H54 (cell line): Measurements from ENCODE around the gene SSBP3.
"Not testable (repeated sequence)": the region's sequence is repeated elsewhere in the genome, so short reads cannot be mapped to it uniquely, and the experiment has no call there.

Source experiments
- DNase-seq: peaks from one replicate; pipeline ENCODE4 v3.0.0; 2011; ENCODE audit warnings: low spot score, mixed read lengths; ENCODE audit not compliant: insufficient read length
- FAIRE-seq: peaks from 3 replicates; lab custom pipeline; 2011; peaks lifted over from hg19 to GRCh38; lab: Jason Lieb, UNC
- POLR2A ChIP-seq: IDR thresholded peaks from 2 replicates; pipeline ENCODE4 v1.6.1; 2011; ENCODE audit warnings: low read depth, mild to moderate bottlenecking, low read length

Gene SSBP3

DNA sequence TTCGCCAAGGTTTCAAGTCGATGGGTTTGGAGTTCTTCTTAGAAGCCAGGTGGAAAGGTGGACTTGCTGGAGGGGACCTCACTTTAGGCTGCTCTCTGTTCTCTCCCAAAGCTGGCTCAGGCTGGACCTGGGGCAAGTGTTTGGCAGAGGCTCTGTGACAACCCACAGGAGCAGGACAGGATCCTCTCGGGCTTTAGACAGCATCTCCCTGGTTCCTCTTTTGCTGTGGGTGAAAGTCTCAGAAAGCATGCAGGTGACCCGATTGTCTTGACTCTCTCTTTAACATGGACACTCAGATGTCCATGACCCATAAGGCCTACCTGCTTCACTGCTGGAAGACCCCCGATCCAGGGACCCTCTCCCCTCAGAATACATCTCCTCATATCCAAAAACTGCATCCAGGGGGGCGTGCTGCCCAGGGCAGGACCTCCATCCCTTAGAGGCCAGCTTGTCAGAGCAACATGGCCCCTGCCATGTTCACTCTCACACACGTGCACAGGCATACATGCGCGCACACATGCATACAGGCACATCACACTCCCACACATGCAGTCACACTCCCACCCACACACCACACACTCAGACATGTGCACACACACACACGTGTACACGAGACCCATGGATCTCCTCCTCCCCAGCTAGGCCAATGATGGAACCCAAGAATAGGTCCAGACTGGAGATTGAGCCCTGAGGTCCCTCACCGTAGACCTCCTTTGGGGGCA, 184.9 kb downstream of the SSBP3 start:
- FAIRE-seq = no peak
- no peak for DNase-seq
- TF ChIP-seq POLR2A = no peak

DNA sequence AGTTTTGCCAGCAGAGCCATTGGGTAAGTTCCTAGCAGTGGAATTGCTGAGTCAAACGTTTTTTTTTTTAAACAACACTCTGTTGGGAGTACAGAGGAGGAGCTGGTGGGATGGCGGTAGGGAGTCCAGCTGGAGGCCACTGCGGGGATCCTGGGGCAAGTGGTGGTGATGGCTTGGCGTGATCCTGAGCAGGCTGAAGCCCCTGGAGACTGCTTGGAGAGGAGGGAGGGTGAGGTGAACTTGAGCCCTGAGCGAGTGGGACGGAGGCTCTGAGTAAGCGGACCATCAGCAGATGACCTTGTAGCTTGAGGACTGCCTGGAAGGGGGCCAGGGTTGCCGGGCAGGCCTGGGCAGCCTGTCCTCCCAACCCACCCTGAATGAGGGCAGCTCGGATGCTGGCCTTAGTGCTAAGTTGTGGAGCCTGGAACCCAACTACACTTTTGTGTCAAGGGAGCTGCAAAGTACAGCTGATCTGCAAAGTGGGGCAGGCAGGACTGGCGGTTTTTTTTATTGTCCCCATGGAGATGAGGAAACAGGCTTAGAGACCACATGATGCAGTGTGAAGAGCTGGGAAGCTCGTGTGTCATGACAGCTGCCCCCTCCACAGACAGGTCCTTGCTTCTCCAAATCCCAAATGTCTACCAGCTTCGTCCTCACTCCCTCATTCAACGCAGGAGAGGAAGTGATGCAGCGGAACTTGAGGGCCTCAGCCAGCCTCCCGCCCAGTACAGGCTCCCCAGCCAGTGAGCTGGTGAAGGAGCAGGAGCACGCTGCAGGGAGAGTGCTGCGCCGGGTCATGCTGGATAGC, 186.0 kb downstream of the SSBP3 start:
- DNase-seq (no peak), FAIRE-seq (no peak)
- no peak for TF ChIP-seq POLR2A

DNA sequence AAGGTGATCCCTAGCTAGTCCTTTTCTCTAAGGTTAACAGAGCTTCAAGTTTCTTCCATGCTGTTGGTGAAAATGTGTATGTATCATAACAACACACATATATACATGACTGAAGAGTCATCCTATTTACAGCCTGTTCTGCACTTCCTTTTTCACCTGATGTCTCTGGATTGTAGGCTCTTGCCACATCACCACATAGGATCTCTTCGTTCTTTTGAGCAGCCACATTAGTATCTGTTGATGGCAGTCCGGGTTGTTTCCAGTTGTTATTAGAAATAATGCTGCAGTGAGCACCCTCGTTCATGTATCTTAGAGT, 186.5 kb downstream of the SSBP3 start:
- DNase-seq (no peak), FAIRE-seq (no peak)
- no peak for TF ChIP-seq POLR2A

DNA sequence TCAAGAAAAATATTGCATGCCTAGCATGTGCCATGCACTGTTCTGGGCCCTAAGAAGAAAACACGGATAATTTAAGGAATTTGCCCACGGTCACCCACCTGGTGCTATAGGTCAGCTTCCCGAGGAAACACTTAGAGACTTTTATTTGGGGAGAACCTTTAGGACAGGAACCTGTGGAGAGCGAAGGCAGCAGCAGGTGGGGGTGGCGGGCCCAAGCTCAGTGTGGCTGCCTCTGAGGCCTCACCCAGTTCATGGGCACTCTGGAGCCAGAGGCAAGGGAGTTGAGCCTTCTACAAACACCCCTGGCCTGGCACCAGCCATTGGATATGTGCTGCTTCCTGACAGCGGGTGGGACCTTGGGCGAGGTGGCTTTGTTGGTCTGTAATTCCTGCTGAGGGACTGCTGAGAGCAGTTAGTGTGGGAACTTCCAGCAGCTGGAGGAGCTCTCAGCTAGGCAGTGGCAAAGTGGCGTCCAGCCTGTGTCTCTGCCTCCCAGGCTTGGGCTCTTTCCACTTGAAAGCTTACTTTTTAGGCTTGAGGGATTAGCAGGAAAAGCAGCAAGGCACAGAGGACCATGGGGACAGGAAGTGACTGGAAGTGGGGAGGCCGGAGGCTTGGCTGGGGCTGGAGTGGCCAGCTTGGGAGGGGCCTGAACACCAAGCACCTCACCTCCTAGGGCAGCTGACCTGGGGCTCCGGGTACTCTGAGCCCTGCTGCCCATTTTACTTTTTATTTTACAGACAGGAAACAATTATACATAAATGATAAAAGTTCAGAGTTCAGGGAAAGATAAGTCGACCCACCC, 187.1 kb downstream of the SSBP3 start:
- DNase-seq (no peak), FAIRE-seq (no peak)
- no peak for TF ChIP-seq POLR2A

DNA sequence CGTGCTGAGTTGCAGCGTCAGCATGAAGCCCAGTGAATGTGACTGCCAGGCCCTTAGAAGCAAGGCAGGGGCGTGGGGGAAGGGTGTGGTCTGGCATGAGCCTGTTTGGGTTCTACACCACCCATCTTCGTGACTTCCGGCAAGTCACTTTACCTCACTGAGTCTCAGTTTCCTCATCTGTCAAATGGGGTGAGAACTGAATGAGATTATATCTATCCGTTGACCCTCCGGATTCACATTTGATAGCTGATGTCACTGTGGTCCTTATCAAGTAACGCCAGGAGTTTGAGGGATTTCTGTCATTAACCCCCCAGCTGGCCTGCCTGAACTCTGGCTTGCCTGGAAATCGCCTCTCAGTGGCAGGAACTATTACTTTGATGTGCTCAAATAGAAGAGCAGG, 190.7 kb downstream of the SSBP3 start:
- TF ChIP-seq POLR2A = no peak
- no peak for DNase-seq
- FAIRE-seq = no peak

DNA sequence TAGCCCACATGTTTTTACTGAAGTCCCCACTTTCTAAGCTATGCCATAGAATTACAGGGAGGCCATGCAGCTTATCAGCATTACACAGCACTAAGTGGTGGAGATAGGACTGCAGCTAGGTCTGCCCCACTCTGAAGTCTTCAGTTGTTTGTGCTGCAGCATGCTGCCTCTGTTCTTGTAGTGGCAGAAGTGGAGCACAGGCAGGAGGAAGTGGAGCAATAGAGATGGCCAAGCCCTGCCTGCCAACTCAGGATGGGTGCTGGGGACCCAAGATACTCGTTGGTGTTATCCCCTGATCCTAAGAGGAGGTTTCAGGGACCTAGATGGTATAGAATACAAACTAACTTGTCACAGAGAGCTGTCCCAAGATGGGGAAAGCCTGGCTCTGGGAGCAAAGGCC, 193.3 kb downstream of the SSBP3 start:
- FAIRE-seq = no peak
- TF ChIP-seq POLR2A = no peak
- no peak for DNase-seq

DNA sequence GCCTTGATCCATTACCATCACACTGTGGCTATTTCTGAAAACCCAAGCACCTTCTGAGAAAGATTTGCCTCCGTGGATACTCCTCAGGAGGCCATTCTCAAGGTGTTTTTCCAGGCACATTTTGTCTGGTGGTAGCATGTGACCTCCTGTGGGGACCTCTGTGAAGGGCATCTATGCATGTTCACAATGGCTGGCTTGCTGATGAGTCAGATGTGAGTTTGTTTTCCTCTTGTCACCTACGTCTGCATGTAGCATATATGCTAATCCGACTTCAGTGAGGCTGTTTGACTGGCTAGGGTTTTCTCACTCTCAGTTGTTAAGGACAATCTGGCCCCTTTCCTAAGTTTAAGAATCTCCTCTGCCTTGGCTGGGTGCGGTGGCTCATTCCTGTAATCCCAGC, 198.3 kb downstream of the SSBP3 start:
- not testable (repeated sequence) for FAIRE-seq, DNase-seq

DNA sequence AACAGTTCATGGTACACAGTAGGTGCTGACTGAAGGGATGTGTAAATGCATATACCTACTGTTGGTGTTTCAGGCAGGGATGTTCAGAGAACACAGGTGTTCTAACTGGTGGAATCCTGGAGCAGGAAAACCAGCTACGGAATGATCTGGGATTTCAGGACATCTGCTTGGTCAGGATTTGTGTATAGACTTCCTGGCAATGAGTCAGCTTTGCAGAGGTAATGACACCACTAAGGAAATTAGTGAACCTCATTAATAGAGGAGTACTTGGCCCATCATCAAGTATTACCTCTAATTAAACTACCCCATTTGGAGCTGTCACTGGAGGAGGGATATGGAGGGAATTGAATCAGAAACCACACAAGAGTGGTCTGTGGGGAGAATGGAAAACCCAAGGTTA, 198.9 kb downstream of the SSBP3 start:
- FAIRE-seq = no peak
- DNase-seq = no peak
- TF ChIP-seq POLR2A = no peak

DNA sequence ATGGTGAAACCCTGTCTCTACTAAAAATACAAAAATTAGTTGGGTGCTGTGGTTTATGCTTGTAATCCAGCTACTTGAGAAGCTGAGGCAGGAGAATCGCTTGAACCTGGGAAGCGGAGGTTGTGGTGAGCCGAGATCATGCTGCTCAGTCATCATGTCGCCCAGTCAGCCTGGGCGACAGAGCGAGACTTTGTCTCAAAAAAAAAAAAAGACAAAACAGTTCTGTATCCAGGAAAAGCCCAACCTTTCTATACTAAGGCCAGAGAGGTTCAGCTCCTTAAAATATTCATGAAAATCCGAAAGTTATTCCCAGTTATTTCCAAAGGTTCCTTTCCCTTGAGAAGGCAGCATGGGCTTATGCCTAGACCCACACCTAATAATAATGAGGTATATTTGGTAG, 202.0 kb downstream of the SSBP3 start:
- TF ChIP-seq POLR2A = no peak
- FAIRE-seq = no peak
- DNase-seq = no peak

DNA sequence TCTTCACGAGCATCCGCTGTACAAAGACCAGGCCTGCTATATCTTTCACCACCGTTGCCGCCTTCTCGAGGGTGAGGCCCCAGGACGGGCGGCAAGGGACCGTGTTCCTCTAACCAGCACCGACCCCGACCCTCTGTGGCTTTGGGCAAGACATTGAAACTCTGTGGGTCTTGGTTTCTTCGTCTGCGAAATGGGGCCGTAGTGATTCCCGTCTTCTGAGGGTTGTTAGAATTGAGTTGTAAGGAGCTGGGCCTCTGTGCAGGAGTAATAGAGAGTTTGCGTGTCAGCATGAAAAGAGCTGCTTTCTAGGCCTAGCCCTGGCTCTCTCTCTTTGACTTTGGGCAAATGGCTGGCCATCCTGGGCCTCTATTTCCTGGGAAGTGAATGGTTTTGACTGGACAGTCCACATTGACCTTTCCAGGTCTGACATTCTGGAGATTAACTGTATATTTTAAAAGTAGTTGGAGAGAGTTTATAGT, 205.6 kb downstream of the SSBP3 start:
- DNase-seq = no peak
- no peak for FAIRE-seq
- no peak for TF ChIP-seq POLR2A

DNA sequence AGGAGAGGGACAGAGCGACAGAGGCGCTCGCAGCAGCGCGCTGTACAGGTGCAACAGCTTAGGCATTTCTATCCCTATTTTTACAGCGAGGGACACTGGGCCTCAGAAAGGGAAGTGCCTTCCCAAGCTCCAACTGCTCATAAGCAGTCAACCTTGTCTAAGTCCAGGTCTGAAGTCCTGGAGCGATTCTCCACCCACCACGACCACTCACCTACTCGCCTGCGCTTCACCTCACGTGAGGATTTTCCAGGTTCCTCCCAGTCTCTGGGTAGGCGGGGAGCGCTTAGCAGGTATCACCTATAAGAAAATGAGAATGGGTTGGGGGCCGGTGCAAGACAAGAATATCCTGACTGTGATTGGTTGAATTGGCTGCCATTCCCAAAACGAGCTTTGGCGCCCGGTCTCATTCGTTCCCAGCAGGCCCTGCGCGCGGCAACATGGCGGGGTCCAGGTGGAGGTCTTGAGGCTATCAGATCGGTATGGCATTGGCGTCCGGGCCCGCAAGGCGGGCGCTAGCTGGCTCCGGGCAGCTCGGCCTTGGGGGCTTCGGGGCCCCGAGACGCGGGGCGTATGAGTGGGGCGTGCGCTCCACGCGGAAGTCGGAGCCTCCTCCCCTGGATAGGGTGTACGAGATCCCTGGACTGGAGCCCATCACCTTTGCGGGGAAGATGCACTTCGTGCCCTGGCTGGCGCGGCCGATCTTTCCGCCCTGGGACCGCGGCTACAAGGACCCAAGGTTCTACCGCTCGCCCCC, 206.3 kb downstream of the SSBP3 start, which contains the start of the genes CYB5RL and MRPL37:
TSS of gene CYB5RL (minus strand) at position 266 of the 754 bp plus-strand sequence. CDS start 4,414 bp downstream, outside the sequence.
TSS of gene MRPL37 (plus strand) at position 403 of the 754 bp plus-strand sequence. CDS start at position 480, 77 bp downstream.
- FAIRE-seq (peak; percentile 73), DNase-seq (peak; percentile 97)
- peak; percentile 48 for TF ChIP-seq POLR2A

DNA sequence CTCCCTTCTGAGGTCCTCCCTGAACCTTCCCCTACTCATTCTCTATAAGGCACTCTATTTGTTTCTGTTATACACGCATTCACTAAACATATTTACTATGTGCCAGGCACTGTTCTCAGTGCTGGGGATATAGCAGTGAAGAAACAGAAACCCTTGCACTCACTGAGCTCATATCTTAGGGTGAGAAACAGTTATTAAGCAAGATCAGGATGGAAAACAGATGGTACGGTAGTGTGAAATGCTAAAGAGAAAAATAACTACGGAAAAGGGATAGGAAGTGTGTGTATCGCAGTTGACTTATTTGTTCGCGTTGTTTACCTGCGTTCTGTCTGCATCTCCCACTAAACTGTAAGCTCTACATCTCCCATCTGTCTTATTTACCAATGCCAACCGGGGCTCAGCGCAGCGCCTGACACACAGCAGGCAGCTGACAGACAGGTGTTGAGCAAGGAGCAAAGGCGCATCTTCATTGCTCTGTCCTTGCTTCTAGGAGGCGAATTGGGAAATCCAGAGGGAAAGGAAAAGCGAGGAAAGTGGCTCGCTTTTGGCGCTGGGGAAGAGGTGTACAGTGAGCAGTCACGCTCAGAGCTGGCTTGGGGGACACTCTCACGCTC, 206.9 kb downstream of the SSBP3 start:
- FAIRE-seq = no peak
- TF ChIP-seq POLR2A = no peak
- DNase-seq = no peak

DNA sequence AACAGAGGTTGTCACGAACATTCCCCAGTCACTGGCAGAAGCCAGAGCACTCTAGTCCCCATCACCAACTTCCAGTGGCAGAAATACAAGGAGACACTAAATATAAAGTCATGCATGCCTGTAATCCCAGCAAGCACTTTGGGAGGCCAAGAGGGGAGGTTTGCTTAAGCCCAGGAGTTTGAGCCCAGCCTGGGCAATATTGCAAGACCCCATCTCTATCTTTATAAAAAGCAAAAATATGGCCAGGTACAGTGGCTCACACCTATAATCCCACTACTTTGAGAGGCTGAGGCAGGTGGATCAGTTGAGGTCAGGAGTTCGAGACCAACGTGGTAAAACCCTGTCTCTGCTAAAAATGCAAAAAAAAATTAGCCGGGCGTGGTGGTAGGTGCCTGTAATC, 212.7 kb downstream of the SSBP3 start:
- no peak for DNase-seq
- FAIRE-seq = no peak
- no peak for TF ChIP-seq POLR2A
